Psoas muscle (tissue), 8 donors: ENCODE measurements around the gene TSPAN33. TPM values are rescaled to one million over a fixed set of nuclear protein-coding genes. Genes with fewer than 3 reads are reported as not detected.

ENCODE experiments used
- ATAC-seq, 4 donors: fragments of 200-7000 bp; cut with Tn5 transposase; one replicate each; pipeline ENCODE4 v1.9.1; 2020; ENCODE audit warnings: moderate library complexity in 3 of 4, mild to moderate bottlenecking in 2 of 4
- DNase-seq, 2 donors: peaks; one replicate each; pipeline ENCODE4 v3.0.0-alpha.2; 2020
- H3K27ac ChIP-seq: fragments of 200-600 bp; one replicate; pipeline ENCODE4 v1.8.0; 2022
- H3K27me3 ChIP-seq, 3 donors: fragments of 200-600 bp in 1 of 3; one replicate each; pipeline versions ENCODE4 v1.6.1 to v1.8.0; 2013 to 2022; ENCODE audit warnings: low read length in 2 of 3, mild to moderate bottlenecking in 2 of 3, moderate library complexity in 1 of 3; ENCODE audit not compliant: insufficient read depth in 3 of 3
- H3K36me3 ChIP-seq, 2 donors: fragments of 200-600 bp in 1 of 2; one replicate each; pipeline versions ENCODE4 v1.6.1 to v1.8.0; 2013 to 2022; ENCODE audit warnings: low read depth in 1 of 2, mild to moderate bottlenecking in 1 of 2, moderate library complexity in 1 of 2; ENCODE audit not compliant: insufficient read depth in 1 of 2
- H3K4me1 ChIP-seq: fragments of 200-600 bp; one replicate; pipeline ENCODE4 v1.8.0; 2022
- H3K4me3 ChIP-seq: fragments of 200-600 bp; one replicate; pipeline ENCODE4 v1.8.0; 2022; ENCODE audit warnings: mild to moderate bottlenecking
- H3K9me3 ChIP-seq: fragments of 200-600 bp; one replicate; pipeline ENCODE4 v1.8.0; 2022
- CTCF ChIP-seq: fragments of 200-600 bp; IDR thresholded peaks from one replicate; pipeline ENCODE4 v1.8.0; 2022; ENCODE audit warnings: antibody characterized with exemption
- WGBS, 3 donors: extraction: QIAGEN DNeasy Blood & Tissue Kit; methylation state at CpG; one replicate each; pipeline versions ENCODE4 v1.1.6 to v1.1.7; 2013; 5-methylcytosine and 5-hydroxymethylcytosine counted together
- intact Hi-C, 2 donors: fragments of 100-400 bp; cut with DNase I; formaldehyde crosslinking; loops; one replicate each; pipeline versions ENCODE4 v1.11.0 to v1.14.2; 2022
- long read RNA-seq, 2 donors: library from polyadenylated mRNA; unstranded; transcript quantifications; one replicate each; pipeline ENCODE4 v2.0.0, GENCODE V29; 2021
- polyA plus RNA-seq, 3 donors: library from polyadenylated mRNA; stranded (reverse); fragments of 200-250 nt; gene quantifications; one replicate each; pipeline ENCODE4 v1.2.3, GENCODE V29; 2013
- total RNA-seq, 4 donors: library from RNA; stranded (reverse); fragmentation: NEBNext Ultra II Directional in 2 of 4; extraction: Animal tissue kit (Norgen Biotek cat#: 25700) in 2 of 4; gene quantifications; one replicate each; pipeline versions ENCODE4 v1.2.1 to v1.2.4, GENCODE V29; 2021 to 2023
- donor health status: healthy with polysubstance abuse.
- donor health status: DM: no; HTN: no; CAD: no; lungs with moderate emphysema.
- donor health status: Bipolar disorder and iron deficiency.
- donor health status: healthy.
- donor health status: DM: yes; HTN: yes; CAD: no.
- donor health status: DM: no; HTN: no; CAD: no.
- donor health status: DM: no; HTN: no; CAD: no.
- donor health status: DM: yes; HTN: yes; CAD: no.

TSPAN33 gene
- 10 to 100 TPM in 2 of 4 donors, 1 to 10 TPM in 2; 9.1 to 15.4 (median 12.1) TPM for total RNA-seq
- 1 to 10 TPM; 2.2 to 6.6 (median 4.7) TPM for polyA plus RNA-seq
- long read RNA-seq, donor 1, transcript TSPAN33-201 (8 exons, 1,863 nt) = major isoform, 38 of 45 reads
- long read RNA-seq, donor 1, partial matches to known transcripts = 1 of 45 reads
- long read RNA-seq, donor 1, other reads (novel, unspliced or antisense) = 6 of 45 reads
- long read RNA-seq, donor 2, transcript TSPAN33-201 (8 exons, 1,863 nt) = major isoform, 38 of 50 reads
- long read RNA-seq, donor 2, partial matches to known transcripts = 7 of 50 reads
- long read RNA-seq, donor 2, other reads (novel, unspliced or antisense) = 4 of 50 reads

- Histone ChIP-seq H3K4me3 (peak within 1 kb of the TSS; percentile 71), H3K9me3 (no peaks in the 10 kb centered on the region), H3K36me3 (no peaks in the 10 kb centered on the region), H3K4me1 (peaks cover 9% of the 10 kb centered on the region), H3K27ac (no peak within 1 kb of the TSS), H3K27me3 (peaks cover 0 to 9% (median 0%) of the 10 kb centered on the region in 3 donors)
- 1% methylated on average over 37 to 43 of the region's 43 CpGs for WGBS, 3 donors
- intact Hi-C loops = no loop called here
- no peak for TF ChIP-seq CTCF
- DNase-seq (peak; percentile 78 to 84), ATAC-seq (peak; percentile 95 to 99 (median 98))
Measured at GRCh38 chr7:129144095-129144833, at the start of gene TSPAN33. Gene TSPAN33 (plus strand): TSS chr7:129144707. CDS start chr7:129144981, 274 bp downstream.

- H3K4me3 ChIP-seq = no peak overlapping the region
- H3K27me3 ChIP-seq = no peaks in the 10 kb centered on the region
- ATAC-seq (no peak), DNase-seq (no peak)
- no peaks in the 10 kb centered on the region for H3K9me3 ChIP-seq
- TF ChIP-seq CTCF = no peak
- no peaks in the 10 kb centered on the region for H3K36me3 ChIP-seq
- 64 to 78% (median 72%) methylated on average over 6 of the region's 6 CpGs for WGBS, 3 donors
- no peak overlapping the region for H3K27ac ChIP-seq
- intact Hi-C loops = no loop called here
- H3K4me1 ChIP-seq = no peaks in the 10 kb centered on the region
Measured at GRCh38 chr7:129095258-129095657, 49.2 kb upstream of the TSPAN33 start.

GRCh38 chr7:129098409-129099084 lies 46.0 kb upstream of the TSPAN33 start:
- intact Hi-C loops = no loop called here

DNA sequence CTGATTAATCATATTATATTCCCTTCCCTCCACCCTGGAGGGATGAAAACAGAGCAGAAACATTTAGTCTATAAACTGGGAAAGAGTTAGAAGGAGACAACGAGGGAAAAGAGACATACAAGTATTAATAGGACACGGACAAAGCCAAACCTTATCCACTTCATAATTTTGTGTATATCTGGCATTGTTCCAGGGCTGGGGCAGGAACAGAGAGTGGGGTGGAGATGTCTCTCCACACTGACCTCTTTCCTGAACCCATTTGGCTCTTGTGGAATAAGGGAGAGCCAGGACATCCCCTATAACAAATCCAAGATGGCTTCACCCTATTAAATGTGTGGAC lies 43.7 kb upstream of the TSPAN33 start:
- Histone ChIP-seq H3K4me1 (peaks cover 8% of the 10 kb centered on the region), H3K27ac (no peak overlapping the region), H3K27me3 (no peaks in the 10 kb centered on the region), H3K9me3 (no peaks in the 10 kb centered on the region), H3K36me3 (no peaks in the 10 kb centered on the region), H3K4me3 (no peak overlapping the region)
- intact Hi-C loops = no loop called here
- ATAC-seq = no peak
- DNase-seq = no peak
- no peak for TF ChIP-seq CTCF
- 47 to 61% (median 56%) methylated on average over 2 of the region's 2 CpGs for WGBS, 3 donors

More at GRCh38 chr7:129098409-129099084, 46.0 kb upstream of the TSPAN33 start:
- Histone ChIP-seq H3K36me3 (no peaks in the 10 kb centered on the region), H3K27ac (no peak overlapping the region), H3K27me3 (no peaks in the 10 kb centered on the region), H3K4me3 (no peak overlapping the region), H3K4me1 (peaks cover 8% of the 10 kb centered on the region), H3K9me3 (no peaks in the 10 kb centered on the region)
- ATAC-seq (no peak), DNase-seq (no peak)
- 62 to 81% (median 69%) methylated on average over 8 of the region's 8 CpGs for WGBS, 3 donors
- TF ChIP-seq CTCF = no peak
